Breast epithelium (tissue), 3 donors: ENCODE measurements around the gene RBCK1.

Experiments used
- POLR2A ChIP-seq: fragments of 450-650 bp; IDR thresholded peaks from one replicate; pipeline ENCODE4 v1.6.1; 2016; ENCODE audit warnings: antibody characterized with exemption, mild to moderate bottlenecking, moderate library complexity
- TF ChIP-seq, protein P1 (sequence below), 3 donors: fragments of 450-650 bp; IDR thresholded peaks; one replicate each; pipeline ENCODE4 v1.5.1; 2016 to 2017; ENCODE audit warnings: antibody characterized with exemption in 3 of 3, mild to moderate bottlenecking in 3 of 3, moderate library complexity in 3 of 3

GRCh38 chr20:363319-364078 is 44.6 kb upstream of the RBCK1 start:
- TF ChIP-seq POLR2A = no peak
- TF ChIP-seq, protein P1, sequence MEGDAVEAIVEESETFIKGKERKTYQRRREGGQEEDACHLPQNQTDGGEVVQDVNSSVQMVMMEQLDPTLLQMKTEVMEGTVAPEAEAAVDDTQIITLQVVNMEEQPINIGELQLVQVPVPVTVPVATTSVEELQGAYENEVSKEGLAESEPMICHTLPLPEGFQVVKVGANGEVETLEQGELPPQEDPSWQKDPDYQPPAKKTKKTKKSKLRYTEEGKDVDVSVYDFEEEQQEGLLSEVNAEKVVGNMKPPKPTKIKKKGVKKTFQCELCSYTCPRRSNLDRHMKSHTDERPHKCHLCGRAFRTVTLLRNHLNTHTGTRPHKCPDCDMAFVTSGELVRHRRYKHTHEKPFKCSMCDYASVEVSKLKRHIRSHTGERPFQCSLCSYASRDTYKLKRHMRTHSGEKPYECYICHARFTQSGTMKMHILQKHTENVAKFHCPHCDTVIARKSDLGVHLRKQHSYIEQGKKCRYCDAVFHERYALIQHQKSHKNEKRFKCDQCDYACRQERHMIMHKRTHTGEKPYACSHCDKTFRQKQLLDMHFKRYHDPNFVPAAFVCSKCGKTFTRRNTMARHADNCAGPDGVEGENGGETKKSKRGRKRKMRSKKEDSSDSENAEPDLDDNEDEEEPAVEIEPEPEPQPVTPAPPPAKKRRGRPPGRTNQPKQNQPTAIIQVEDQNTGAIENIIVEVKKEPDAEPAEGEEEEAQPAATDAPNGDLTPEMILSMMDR (IDR thresholded peaks at IDR 0.05) = no peak
